A549 (cell line): ENCODE data around the gene ARL3. TPM values are rescaled to one million over a fixed set of nuclear protein-coding genes. Genes with fewer than 3 reads are reported as not detected.
A peak's percentile ranks its signal among the peaks of the same experiment; 100 is the strongest.

Experiments used
- ATAC-seq, 2 experiments: fragments of 200-7000 bp in 1 of 2; fragments of >200 bp in 1 of 2; cut with Nextera tagmentation in 1 of 2; cut with Tn5 transposase in 1 of 2; 3 replicates each; pipeline versions ENCODE4 v1.8.0 to v1.9.1; 2018 to 2020; ENCODE audit warnings: mild to moderate bottlenecking in 1 of 2, moderate library complexity in 1 of 2
- CTCF ChIA-PET: fragments of 300-600 bp; sonication (Branson Sonifier 250); formaldehyde crosslinking; extraction: SDS; loops from one replicate; lab custom pipeline; 2021; ENCODE audit warnings: antibody characterized with exemption, inconsistent platforms; lab: Yijun Ruan, JAX
- POLR2A ChIA-PET: fragments of 350-600 bp; formaldehyde crosslinking; extraction: SDS; loops from one replicate; lab custom pipeline; 2021; ENCODE audit warnings: antibody characterized with exemption, inconsistent platforms; lab: Yijun Ruan, JAX
- DNase-seq, 2 experiments: peaks; one replicate each; pipeline versions ENCODE4 v3.0.0 to v3.0.0-alpha.2; 2011 to 2016; ENCODE audit warnings: low read depth in 1 of 2, low spot score in 1 of 2
- FAIRE-seq: peaks from 2 replicates; lab custom pipeline; 2011; peaks lifted over from hg19 to GRCh38; lab: Jason Lieb, UNC
- H3K27ac ChIP-seq, 2 experiments: fragments of >200 bp; sonication (Bioruptor Twin); formaldehyde crosslinking; 3 replicates each; pipeline ENCODE4 v1.5.1; 2016 to 2017
- H3K4me1 ChIP-seq: fragments of >200 bp; sonication (Bioruptor Twin); formaldehyde crosslinking; 3 replicates; pipeline ENCODE4 v1.6.1; 2016
- H3K4me2 ChIP-seq: fragments of >200 bp; sonication (Bioruptor Twin); formaldehyde crosslinking; 3 replicates; pipeline ENCODE4 v1.6.1; 2016
- H3K4me3 ChIP-seq: fragments of >200 bp; sonication (Bioruptor Twin); formaldehyde crosslinking; 3 replicates; pipeline ENCODE4 v1.5.1; 2016
- H3K9me3 ChIP-seq: fragments of >200 bp; sonication (Bioruptor Twin); formaldehyde crosslinking; 3 replicates; pipeline ENCODE4 v1.6.1; 2016
- BHLHE40 ChIP-seq: IDR thresholded peaks from 2 replicates; pipeline ENCODE4 v1.6.1; 2012; ENCODE audit warnings: low read depth, low read length, inconsistent platforms
- CBX2 ChIP-seq: fragments of 200-600 bp; sonication (generic); IDR thresholded peaks from 2 replicates; pipeline ENCODE4 v1.6.1; 2016; ENCODE audit warnings: low read depth, mild to moderate bottlenecking, borderline replicate concordance
- CTCF ChIP-seq: fragments of >200 bp; sonication (Bioruptor Twin); formaldehyde crosslinking; IDR thresholded peaks from 3 replicates; pipeline ENCODE4 v1.5.1; 2016
- E2F6 ChIP-seq: IDR thresholded peaks from 2 replicates; pipeline ENCODE4 v1.6.1; 2012; ENCODE audit warnings: low read depth, borderline replicate concordance
- EP300 ChIP-seq, 2 experiments: fragments of >200 bp; sonication (Bioruptor Twin); formaldehyde crosslinking; IDR thresholded peaks; 2 replicates in 1 of 2; 3 replicates in 1 of 2; pipeline ENCODE4 v1.6.1; 2016 to 2017
- ESRRA ChIP-seq: fragments of 150-350 bp; IDR thresholded peaks from 2 replicates; pipeline ENCODE4 v1.6.1; 2014; ENCODE audit warnings: mild to moderate bottlenecking, low read length, borderline replicate concordance
- FOSB ChIP-seq: fragments of 250-450 bp; sonication (Bioruptor Pico); IDR thresholded peaks from 2 replicates; pipeline ENCODE4 v1.5.0; 2020; ENCODE audit warnings: mild to moderate bottlenecking, moderate library complexity
- FOXS1 ChIP-seq: fragments of 250-450 bp; sonication (Bioruptor Pico); IDR thresholded peaks from 2 replicates; pipeline ENCODE4 v1.5.0; 2020; ENCODE audit warnings: mild to moderate bottlenecking, moderate library complexity
- GATA3 ChIP-seq: IDR thresholded peaks from 2 replicates; pipeline ENCODE4 v1.6.1; 2012; ENCODE audit warnings: borderline replicate concordance
- HDAC2 ChIP-seq: fragments of 200-600 bp; sonication (generic); IDR thresholded peaks from 2 replicates; pipeline ENCODE4 v1.6.1; 2016
- HES2 ChIP-seq: fragments of >200 bp; sonication (Bioruptor Twin); formaldehyde crosslinking; IDR thresholded peaks from 2 replicates; pipeline ENCODE4 v1.6.1; 2016
- HEYL ChIP-seq: fragments of 250-450 bp; sonication (Bioruptor Pico); IDR thresholded peaks from 2 replicates; pipeline ENCODE4 v1.8.0; 2021; ENCODE audit warnings: mild to moderate bottlenecking, moderate library complexity
- HMGXB4 ChIP-seq: fragments of 250-450 bp; sonication (Bioruptor Pico); IDR thresholded peaks from 2 replicates; pipeline ENCODE4 v1.5.0; 2021; ENCODE audit warnings: mild to moderate bottlenecking, moderate library complexity, borderline replicate concordance
- HOXB13 ChIP-seq: fragments of 250-450 bp; sonication (Bioruptor Pico); IDR thresholded peaks from 2 replicates; pipeline ENCODE4 v1.5.0; 2020; ENCODE audit warnings: low read depth, mild to moderate bottlenecking, moderate library complexity
- KDM5A ChIP-seq: fragments of 200-600 bp; sonication (generic); IDR thresholded peaks from 2 replicates; pipeline ENCODE4 v1.6.1; 2016; ENCODE audit warnings: antibody characterized with exemption, mild to moderate bottlenecking
- MAZ ChIP-seq: fragments of 150-350 bp; IDR thresholded peaks from 2 replicates; pipeline ENCODE4 v1.6.1; 2014; ENCODE audit warnings: antibody characterized with exemption, low read depth, low read length, borderline replicate concordance
- NFE2L2 ChIP-seq: fragments of 150-350 bp; conservative IDR thresholded peaks from 2 replicates; pipeline ENCODE4 v1.6.1; 2014; ENCODE audit warnings: low read length
- NPAS2 ChIP-seq: fragments of 250-450 bp; sonication (Bioruptor Pico); IDR thresholded peaks from 2 replicates; pipeline ENCODE4 v1.8.0; 2022; ENCODE audit warnings: mild to moderate bottlenecking, moderate library complexity, borderline replicate concordance
- PHF8 ChIP-seq: fragments of 200-600 bp; sonication (generic); IDR thresholded peaks from 2 replicates; pipeline ENCODE4 v1.6.1; 2016; ENCODE audit warnings: low read depth, mild to moderate bottlenecking, antibody characterized with exemption, moderate library complexity, borderline replicate concordance
- POLR2AphosphoS2 ChIP-seq: conservative IDR thresholded peaks from 2 replicates; pipeline ENCODE4 v1.6.1; 2012; ENCODE audit warnings: low read length, improper control_type of control experiment, inconsistent platforms
- RAD21 ChIP-seq, 2 experiments: fragments of >200 bp in 1 of 2; sonication (Bioruptor Twin) in 1 of 2; formaldehyde crosslinking in 1 of 2; IDR thresholded peaks in 1 of 2; conservative IDR thresholded peaks in 1 of 2; 2 replicates in 1 of 2; 3 replicates in 1 of 2; pipeline ENCODE4 v1.6.1; 2012 to 2018; ENCODE audit warnings: inconsistent platforms in 1 of 2
- RARB ChIP-seq: fragments of 250-450 bp; sonication (Bioruptor Pico); IDR thresholded peaks from 2 replicates; pipeline ENCODE4 v1.8.0; 2021; ENCODE audit warnings: mild to moderate bottlenecking, moderate library complexity
- RFX5 ChIP-seq: fragments of 450-650 bp; IDR thresholded peaks from 2 replicates; pipeline ENCODE4 v1.7.1; 2014; ENCODE audit warnings: antibody characterized with exemption, mild to moderate bottlenecking, moderate library complexity
- SMC3 ChIP-seq: fragments of >200 bp; sonication (Bioruptor Twin); formaldehyde crosslinking; IDR thresholded peaks from 3 replicates; pipeline ENCODE4 v1.6.1; 2018; ENCODE audit warnings: inconsistent platforms
- TFCP2L1 ChIP-seq: fragments of 250-450 bp; sonication (Bioruptor Pico); IDR thresholded peaks from 2 replicates; pipeline ENCODE4 v1.5.0; 2021; ENCODE audit warnings: mild to moderate bottlenecking
- USF2 ChIP-seq: fragments of 450-650 bp; IDR thresholded peaks from 2 replicates; pipeline ENCODE4 v1.6.1; 2014; ENCODE audit warnings: antibody characterized with exemption
- ZC3H11A ChIP-seq: fragments of 450-650 bp; IDR thresholded peaks from 2 replicates; pipeline ENCODE4 v1.6.1; 2014; ENCODE audit warnings: antibody characterized with exemption, mild to moderate bottlenecking
- ZFP36 ChIP-seq: fragments of 450-650 bp; IDR thresholded peaks from 2 replicates; pipeline ENCODE4 v1.6.1; 2014; ENCODE audit warnings: borderline replicate concordance; ENCODE audit not compliant: partially characterized antibody
- ZSCAN20 ChIP-seq: fragments of 250-450 bp; sonication (Bioruptor Pico); IDR thresholded peaks from 2 replicates; pipeline ENCODE4 v1.8.0; 2022; ENCODE audit warnings: mild to moderate bottlenecking, moderate library complexity
- WGBS: methylation state at CpG from one replicate; pipeline ENCODE4 v1.1.6; 2017; ENCODE audit errors: missing lambda C conversion rate; 5-methylcytosine and 5-hydroxymethylcytosine counted together
- polyA plus RNA-seq, 4 experiments: library from polyadenylated mRNA; depleted of rRNA in 3 of 4; stranded (reverse); fragments of >200 nt; fragmentation: RNase III in 1 of 4; extraction: RNeasy Plus Mini Kit Qiagen cat#74134 plus additional on column Dnase treatment in 1 of 4; gene quantifications; 2 replicates in 3 of 4; 3 replicates in 1 of 4; pipeline ENCODE4 v1.2.3, GENCODE V29; 2011 to 2017

Gene ARL3
- polyA plus RNA-seq, 2 of the 4 experiments (the other 2 are of a cell fraction) = 20.2 to 21.3 TPM

GRCh38 chr10:102712843-102713538, 1.2 kb downstream of the ARL3 start:
- ChIA-PET POLR2A (interaction anchor here (0.6 to 2.5 kb wide), 4 partner anchors 12 to 598 kb away, joined by 5 to 15 read pairs (median 6); no protein-coding TSS in a partner anchor), CTCF (interaction anchor here (0.8 to 3.8 kb wide), 17 partner anchors 8 to 290 kb away, joined by 3 to 15 read pairs (median 6); partner anchors contain the start of gene TRIM8)

GRCh38 chr10:102712089-102712488, 2.1 kb downstream of the ARL3 start:
- peak overlapping the region; percentile 85; the same call in 2 of the 3 replicates for H3K4me2 ChIP-seq
- POLR2A ChIA-PET = no interaction called here
- peaks cover 29% of the 10 kb centered on the region for H3K4me1 ChIP-seq
- TF ChIP-seq RARB = no peak
- no peak for TF ChIP-seq BHLHE40
- no peak for TF ChIP-seq GATA3
- TF ChIP-seq CTCF = no peak
- no peak for TF ChIP-seq HMGXB4
- no peak for TF ChIP-seq HOXB13 (CRISPR knock-in tag)
- no peak for TF ChIP-seq TFCP2L1 (CRISPR knock-in tag)
- no peak for TF ChIP-seq FOSB (CRISPR knock-in tag)
- no peak for TF ChIP-seq HDAC2
- no peak for TF ChIP-seq RFX5
- TF ChIP-seq ESRRA = no peak
- no peak for TF ChIP-seq NPAS2
- CTCF ChIA-PET = interaction anchor here (0.7 to 1.8 kb wide), 3 partner anchors 8 to 128 kb away, joined by 3 to 9 read pairs (median 7); no protein-coding TSS in a partner anchor
- H3K4me3 ChIP-seq = no peak overlapping the region
- no peak overlapping the region for H3K27ac ChIP-seq
- no peaks in the 10 kb centered on the region for H3K9me3 ChIP-seq
- ATAC-seq (no peak), FAIRE-seq (no peak), DNase-seq (no peak)
- 94% methylated on average over 4 of the region's 4 CpGs for WGBS

More at GRCh38 chr10:102712843-102713538, 1.2 kb downstream of the ARL3 start:
- H3K4me1 ChIP-seq = peaks cover 29% of the 10 kb centered on the region
- no peak for TF ChIP-seq KDM5A
- TF ChIP-seq POLR2AphosphoS2 = no peak
- no peak for TF ChIP-seq ZC3H11A
- no peak for TF ChIP-seq CBX2
- no peak for TF ChIP-seq MAZ
- TF ChIP-seq USF2 = no peak
- TF ChIP-seq HES2 = no peak
- TF ChIP-seq HEYL = no peak
- TF ChIP-seq NPAS2 = no peak
- no peak for TF ChIP-seq EP300 (IDR thresholded peaks at IDR 0.05)
- TF ChIP-seq NFE2L2 = no peak
- TF ChIP-seq FOXS1 (CRISPR knock-in tag) = no peak
- no peak for TF ChIP-seq ZSCAN20 (CRISPR knock-in tag)
- no peak for TF ChIP-seq HOXB13 (CRISPR knock-in tag)
- no peak for TF ChIP-seq RAD21 (conservative IDR thresholded peaks at IDR 0.05 in 1 of 2, IDR thresholded peaks at IDR 0.05 in 1 of 2)
- TF ChIP-seq ZFP36 = no peak
- TF ChIP-seq PHF8 = no peak
- TF ChIP-seq SMC3 = no peak
- no peak for TF ChIP-seq E2F6
- ATAC-seq (no peak), FAIRE-seq (no peak), DNase-seq (no peak)
- peak overlapping the region; percentile 95 for H3K4me3 ChIP-seq
- no peaks in the 10 kb centered on the region for H3K9me3 ChIP-seq
- H3K27ac ChIP-seq = peak overlapping the region; percentile 88 to 94
- 6% methylated on average over 8 of the region's 8 CpGs for WGBS
- peak overlapping the region; percentile 85 for H3K4me2 ChIP-seq
